ENCODE measurements around the gene SCAMP4. TPM values are rescaled to one million over a fixed set of nuclear protein-coding genes. Genes with fewer than 3 reads are reported as not detected.
"Not testable (repeated sequence)": the region's sequence is repeated elsewhere in the genome, so short reads cannot be mapped to it uniquely, and the experiment has no call there.

Gene SCAMP4
- total RNA-seq, 1 experiment from 2014 or later = 69.0 TPM

DNA sequence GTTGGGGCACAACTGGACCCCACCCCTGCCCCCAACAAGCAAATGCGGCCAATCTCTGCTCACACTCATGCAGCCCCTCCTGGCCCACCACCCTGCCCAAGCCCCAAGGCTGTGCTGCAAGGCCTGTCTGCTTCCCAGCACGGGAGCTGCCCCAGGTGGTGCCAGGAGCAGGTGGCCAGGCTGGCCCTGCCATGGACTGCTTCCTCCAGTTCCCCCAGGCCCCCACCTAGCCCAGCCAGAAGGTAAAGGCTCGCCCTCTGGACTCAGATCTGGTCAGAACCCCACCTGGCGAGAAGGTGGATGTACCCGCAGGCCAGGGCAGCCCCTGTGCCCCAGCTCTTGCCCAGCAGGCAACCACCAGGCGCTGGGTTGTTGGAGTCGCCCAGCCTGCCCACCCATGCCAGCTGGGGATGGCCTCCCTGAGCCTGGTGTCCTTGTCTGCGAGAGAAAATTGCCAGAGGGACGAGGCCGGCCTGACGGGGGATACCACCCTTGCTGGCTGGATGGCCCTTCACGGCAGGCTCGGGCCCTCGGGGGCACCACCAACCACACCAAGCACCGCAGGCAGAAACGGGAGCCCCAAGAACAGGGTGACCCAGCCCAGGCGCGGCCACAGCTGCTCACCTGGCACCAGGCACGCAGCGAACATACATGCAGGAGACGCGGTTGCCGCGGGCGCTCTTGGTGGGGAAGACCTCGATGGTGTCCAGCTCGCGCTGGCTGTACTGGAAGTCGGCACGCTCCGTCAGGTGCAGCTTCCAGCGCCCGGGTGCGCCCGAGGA, 24.4 kb upstream of the SCAMP4 start:
- Histone ChIP-seq H3K9me3 (ENCODE audit: control insufficient read depth, low read depth, low read length) (no peaks in the 10 kb centered on the region), H4K8ac (replicated peaks; ENCODE audit: insufficient read length, low read depth, low read length) (no peak overlapping the region), H3K18ac (ENCODE audit: insufficient read length, low read depth, low read length) (no peak overlapping the region), H2BK15ac (ENCODE audit: low read depth, low read length) (no peak overlapping the region), H3K23ac (ENCODE audit: insufficient read length, low read depth, low read length) (no peak overlapping the region), H3K79me1 (ENCODE audit: insufficient read depth, low read depth, low read length, poor library complexity, severe bottlenecking) (peaks cover 23% of the 10 kb centered on the region), H4K20me1 (ENCODE audit: control insufficient read depth, insufficient read depth, insufficient read length) (no peaks in the 10 kb centered on the region), H4K5ac (ENCODE audit: insufficient read length, low read depth, low read length) (no peak overlapping the region), H2BK20ac (ENCODE audit: low read depth, low read length, poor library complexity, severe bottlenecking) (no peak overlapping the region), H2BK5ac (ENCODE audit: insufficient read length, low read length) (no peak overlapping the region), H3K9ac (ENCODE audit: extremely low read depth, insufficient read length, low read length) (no peak overlapping the region), H3K79me2 (ENCODE audit: insufficient read depth, low read length) (peaks cover 12% of the 10 kb centered on the region; the same call in 1 of the 2 replicates), H2AFZ (ENCODE audit: low read length) (no peak overlapping the region), H3K23me2 (ENCODE audit: insufficient read length, low read depth, low read length, poor library complexity, severe bottlenecking) (peaks cover 16% of the 10 kb centered on the region), H3K14ac (ENCODE audit: insufficient read depth, low read length) (no peak overlapping the region), H2BK12ac (ENCODE audit: insufficient read length, low read depth, low read length) (no peak overlapping the region), H3K27me3 (ENCODE audit: insufficient read depth, low read length) (no peaks in the 10 kb centered on the region), H3K4me1 (ENCODE audit: insufficient read depth, low read length) (peaks cover 11% of the 10 kb centered on the region; the same call in 1 of the 2 replicates), H4K91ac (ENCODE audit: insufficient read length, low read depth, low read length) (no peak overlapping the region), H3T11ph (ENCODE audit: low read length) (no peak overlapping the region), H2BK120ac (ENCODE audit: low read depth, low read length, poor library complexity, severe bottlenecking) (no peak overlapping the region), H3K27ac (ENCODE audit: insufficient read length, low read depth, low read length) (no peak overlapping the region), H3K56ac (ENCODE audit: insufficient read length, low read depth, low read length) (no peak overlapping the region), H3K4me2 (ENCODE audit: insufficient read depth, insufficient read length, low read length) (no peak overlapping the region), H3K4ac (ENCODE audit: low read depth, low read length) (no peak overlapping the region), H2AK5ac (ENCODE audit: insufficient read length, low read length) (no peak overlapping the region)
- no peak overlapping the region for H3K27ac Mint-ChIP-seq
- peak; percentile 23 for DNase-seq
- H3K27me3 Mint-ChIP-seq (ENCODE audit: low read depth) = peaks cover 2% of the 10 kb centered on the region; the same call in 1 of the 2 replicates
- no peaks in the 10 kb centered on the region; a peak in 1 of 5 replicates for H3K9me3 Mint-ChIP-seq
- H3K4me3 Mint-ChIP-seq = no peak overlapping the region
- TF ChIP-seq, protein P1, sequence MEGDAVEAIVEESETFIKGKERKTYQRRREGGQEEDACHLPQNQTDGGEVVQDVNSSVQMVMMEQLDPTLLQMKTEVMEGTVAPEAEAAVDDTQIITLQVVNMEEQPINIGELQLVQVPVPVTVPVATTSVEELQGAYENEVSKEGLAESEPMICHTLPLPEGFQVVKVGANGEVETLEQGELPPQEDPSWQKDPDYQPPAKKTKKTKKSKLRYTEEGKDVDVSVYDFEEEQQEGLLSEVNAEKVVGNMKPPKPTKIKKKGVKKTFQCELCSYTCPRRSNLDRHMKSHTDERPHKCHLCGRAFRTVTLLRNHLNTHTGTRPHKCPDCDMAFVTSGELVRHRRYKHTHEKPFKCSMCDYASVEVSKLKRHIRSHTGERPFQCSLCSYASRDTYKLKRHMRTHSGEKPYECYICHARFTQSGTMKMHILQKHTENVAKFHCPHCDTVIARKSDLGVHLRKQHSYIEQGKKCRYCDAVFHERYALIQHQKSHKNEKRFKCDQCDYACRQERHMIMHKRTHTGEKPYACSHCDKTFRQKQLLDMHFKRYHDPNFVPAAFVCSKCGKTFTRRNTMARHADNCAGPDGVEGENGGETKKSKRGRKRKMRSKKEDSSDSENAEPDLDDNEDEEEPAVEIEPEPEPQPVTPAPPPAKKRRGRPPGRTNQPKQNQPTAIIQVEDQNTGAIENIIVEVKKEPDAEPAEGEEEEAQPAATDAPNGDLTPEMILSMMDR (conservative IDR thresholded peaks at IDR 0.05) = no peak
- H3K4me1 Mint-ChIP-seq = peaks cover 26% of the 10 kb centered on the region in 2 experiments
- WGBS (ENCODE audit: extremely low coverage, insufficient read length, low lambda C conversion rate) = no CpG with 5 or more reads among the region's 35 CpGs
- 0 out of 7 replicates have a peak, but pooled peaks cover 0 to 4% (median 0%) of the 10 kb centered on the region in 3 experiments for H3K36me3 Mint-ChIP-seq (ENCODE audit: insufficient read depth in 1 of 3, low read depth in 3 of 3)

DNA sequence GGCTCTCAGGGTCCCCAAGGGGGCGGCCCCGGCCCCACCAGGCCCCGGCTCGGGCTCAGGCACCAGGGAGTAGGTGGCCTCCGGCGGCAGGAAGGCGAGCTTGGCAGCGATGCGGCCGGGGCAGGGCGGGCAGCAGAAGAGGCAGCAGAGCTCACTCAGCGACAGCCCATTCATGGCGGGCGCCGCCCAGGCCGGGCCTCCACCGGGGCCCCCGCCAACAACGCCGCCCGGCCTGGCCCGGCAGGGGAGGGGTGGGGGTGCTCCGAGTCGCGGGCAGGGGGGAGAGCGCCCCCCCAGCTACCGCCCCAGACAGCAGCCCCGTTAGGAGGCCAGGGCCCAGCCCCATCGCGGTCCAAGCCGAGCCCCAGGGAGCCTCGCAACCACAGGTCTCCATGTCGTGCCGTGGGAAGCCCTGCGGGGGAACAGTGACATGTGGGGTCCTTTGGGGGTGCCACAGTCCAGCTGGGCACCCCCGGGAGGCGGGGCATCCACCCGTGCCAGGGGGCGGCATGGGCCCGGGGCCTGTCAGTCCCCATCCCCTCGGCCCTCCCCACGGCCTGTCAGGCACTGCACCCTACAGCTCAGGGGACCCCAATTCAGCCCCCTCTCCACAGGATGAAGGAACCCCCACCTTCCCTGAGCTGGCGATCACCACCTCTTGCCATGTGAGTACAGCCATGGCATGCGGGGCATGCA, 23.7 kb upstream of the SCAMP4 start:
- H2BK20ac ChIP-seq (ENCODE audit: low read depth, low read length, poor library complexity, severe bottlenecking); H2AK5ac ChIP-seq (ENCODE audit: insufficient read length, low read length); H4K91ac ChIP-seq (ENCODE audit: insufficient read length, low read depth, low read length); H2BK12ac ChIP-seq (ENCODE audit: insufficient read length, low read depth, low read length); H3K36me3 Mint-ChIP-seq (ENCODE audit: insufficient read depth in 1 of 3, low read depth in 3 of 3); DNase-seq; H3K27me3 Mint-ChIP-seq (ENCODE audit: low read depth); H4K20me1 ChIP-seq (ENCODE audit: control insufficient read depth, insufficient read depth, insufficient read length); H2AFZ ChIP-seq (ENCODE audit: low read length); H3K18ac ChIP-seq (ENCODE audit: insufficient read length, low read depth, low read length); H3K9me3 ChIP-seq (ENCODE audit: control insufficient read depth, low read depth, low read length); H4K8ac ChIP-seq (replicated peaks; ENCODE audit: insufficient read length, low read depth, low read length); H3T11ph ChIP-seq (ENCODE audit: low read length); H3K4me3 Mint-ChIP-seq; H3K14ac ChIP-seq (ENCODE audit: insufficient read depth, low read length); H2BK120ac ChIP-seq (ENCODE audit: low read depth, low read length, poor library complexity, severe bottlenecking); H3K27ac ChIP-seq (ENCODE audit: insufficient read length, low read depth, low read length); H3K27ac Mint-ChIP-seq; H3K9me3 Mint-ChIP-seq; H3K27me3 ChIP-seq (ENCODE audit: insufficient read depth, low read length); H4K5ac ChIP-seq (ENCODE audit: insufficient read length, low read depth, low read length); H3K4me2 ChIP-seq (ENCODE audit: insufficient read depth, insufficient read length, low read length); H3K4ac ChIP-seq (ENCODE audit: low read depth, low read length); H3K23ac ChIP-seq (ENCODE audit: insufficient read length, low read depth, low read length); H2BK15ac ChIP-seq (ENCODE audit: low read depth, low read length); H2BK5ac ChIP-seq (ENCODE audit: insufficient read length, low read length); H3K9ac ChIP-seq (ENCODE audit: extremely low read depth, insufficient read length, low read length); H3K56ac ChIP-seq (ENCODE audit: insufficient read length, low read depth, low read length): not testable (repeated sequence)
- Histone ChIP-seq H3K79me2 (ENCODE audit: insufficient read depth, low read length) (peaks cover 12% of the 10 kb centered on the region; the same call in 1 of the 2 replicates), H3K23me2 (ENCODE audit: insufficient read length, low read depth, low read length, poor library complexity, severe bottlenecking) (peaks cover 12% of the 10 kb centered on the region), H3K4me1 (ENCODE audit: insufficient read depth, low read length) (peaks cover 11% of the 10 kb centered on the region; the same call in 1 of the 2 replicates), H3K79me1 (ENCODE audit: insufficient read depth, low read depth, low read length, poor library complexity, severe bottlenecking) (peaks cover 23% of the 10 kb centered on the region)
- no CpG with 5 or more reads among the region's 44 CpGs for WGBS (ENCODE audit: extremely low coverage, insufficient read length, low lambda C conversion rate)
- H3K4me1 Mint-ChIP-seq = peaks cover 26% of the 10 kb centered on the region in 2 experiments

Data from H9 (cell line).